CD4-positive, alpha-beta T cell (primary cell): ENCODE measurements around the gene WDR54. TPM values are rescaled to one million over a fixed set of nuclear protein-coding genes. Genes with fewer than 3 reads are reported as not detected.
A peak's percentile ranks its signal among the peaks of the same experiment; 100 is the strongest.
"Not testable (repeated sequence)": the region's sequence is repeated elsewhere in the genome, so short reads cannot be mapped to it uniquely, and the experiment has no call there.

Source experiments
- ATAC-seq: fragments of 200-7000 bp; cut with Tn5 transposase; one replicate; pipeline ENCODE4 v1.10.0; 2022; ENCODE audit warnings: mild to moderate bottlenecking; ENCODE audit not compliant: poor library complexity
- CTCF ChIA-PET: fragments of 350-600 bp; sonication (Branson Sonifier 250); formaldehyde crosslinking; loops from one replicate; lab custom pipeline; 2021; ENCODE audit warnings: antibody characterized with exemption, inconsistent platforms; lab: Charles Lee
- POLR2A ChIA-PET: fragments of 350-600 bp; sonication (Branson Sonifier 250); formaldehyde crosslinking; loops from one replicate; lab custom pipeline; 2021; ENCODE audit warnings: antibody characterized with exemption, inconsistent platforms; lab: Charles Lee
- DNase-seq, 14 experiments: peaks; one replicate each; pipeline ENCODE4 v3.0.0-alpha.2; 2013 to 2020; ENCODE audit warnings: mixed read lengths in 2 of 14
- H3K27ac ChIP-seq, 2 donors: one replicate each; pipeline versions ENCODE4 v1.5.1 to v1.7.0; 2013; ENCODE audit warnings: low read length in 2 of 2, low read depth in 1 of 2, mild to moderate bottlenecking in 1 of 2
- H3K27me3 ChIP-seq, 2 experiments: 1 replicate in 1 of 2; 2 replicates in 1 of 2; pipeline versions ENCODE4 v1.6.1 to v1.7.0; 2013; ENCODE audit warnings: low read length in 2 of 2, control low read depth in 1 of 2, mild to moderate bottlenecking in 1 of 2, moderate library complexity in 1 of 2; ENCODE audit not compliant: insufficient read depth in 2 of 2, control insufficient read depth in 1 of 2
- H3K36me3 ChIP-seq: one replicate; pipeline ENCODE4 v1.6.1; 2013; ENCODE audit warnings: low read length, control low read depth; ENCODE audit not compliant: insufficient read depth
- H3K4me1 ChIP-seq: one replicate; pipeline ENCODE4 v1.6.1; 2013; ENCODE audit warnings: low read length, control low read depth; ENCODE audit not compliant: insufficient read depth
- H3K4me3 ChIP-seq: one replicate; pipeline ENCODE4 v1.5.1; 2013; ENCODE audit warnings: mild to moderate bottlenecking, low read length, moderate library complexity
- H3K9me3 ChIP-seq, 2 experiments: 1 replicate in 1 of 2; 2 replicates in 1 of 2; pipeline versions ENCODE4 v1.6.1 to v1.7.0; 2013; ENCODE audit warnings: low read length in 2 of 2, mild to moderate bottlenecking in 2 of 2, control low read depth in 1 of 2, moderate library complexity in 1 of 2; ENCODE audit not compliant: control insufficient read depth in 1 of 2, insufficient read depth in 1 of 2
- H3K27ac Mint-ChIP-seq: one replicate; pipeline ENCODE4 v1.8.0; 2020; ENCODE audit warnings: mixed read lengths
- H3K27me3 Mint-ChIP-seq: one replicate; pipeline ENCODE4 v1.8.0; 2021; ENCODE audit warnings: mixed read lengths
- H3K36me3 Mint-ChIP-seq: one replicate; pipeline ENCODE4 v1.8.0; 2021; ENCODE audit warnings: low read depth, mixed read lengths
- H3K4me1 Mint-ChIP-seq: one replicate; pipeline ENCODE4 v1.8.0; 2021; ENCODE audit warnings: low read depth, mixed read lengths
- H3K4me3 Mint-ChIP-seq: one replicate; pipeline ENCODE4 v1.8.0; 2020; ENCODE audit warnings: mild to moderate bottlenecking, mixed read lengths
- H3K9me3 Mint-ChIP-seq: one replicate; pipeline ENCODE4 v1.8.0; 2020; ENCODE audit warnings: mixed read lengths
- intact Hi-C, 2 experiments: fragments of 100-400 bp; cut with DNase I in 1 of 2; cut with micrococcal nuclease in 1 of 2; formaldehyde crosslinking; loops; one replicate each; pipeline versions ENCODE4 v1.15.1 to v1.9.0; 2023 to 2025; cut with DNase I, micrococcal nuclease
- total RNA-seq, 174 experiments: library from RNA in 2 of 174; stranded (reverse) in 2 of 174; gene quantifications; one replicate each; pipeline ENCODE4 v1.2.3 and lab custom pipeline; 2021 to 2026
- TF ChIP-seq, protein P1 (sequence below): fragments of 200-600 bp; IDR thresholded peaks from one replicate; pipeline ENCODE4 v1.8.0; 2022; ENCODE audit warnings: antibody characterized with exemption, mild to moderate bottlenecking

Gene WDR54
- total RNA-seq, 2 experiments from 2014 or later, result 21.7 to 25.1 TPM

DNA sequence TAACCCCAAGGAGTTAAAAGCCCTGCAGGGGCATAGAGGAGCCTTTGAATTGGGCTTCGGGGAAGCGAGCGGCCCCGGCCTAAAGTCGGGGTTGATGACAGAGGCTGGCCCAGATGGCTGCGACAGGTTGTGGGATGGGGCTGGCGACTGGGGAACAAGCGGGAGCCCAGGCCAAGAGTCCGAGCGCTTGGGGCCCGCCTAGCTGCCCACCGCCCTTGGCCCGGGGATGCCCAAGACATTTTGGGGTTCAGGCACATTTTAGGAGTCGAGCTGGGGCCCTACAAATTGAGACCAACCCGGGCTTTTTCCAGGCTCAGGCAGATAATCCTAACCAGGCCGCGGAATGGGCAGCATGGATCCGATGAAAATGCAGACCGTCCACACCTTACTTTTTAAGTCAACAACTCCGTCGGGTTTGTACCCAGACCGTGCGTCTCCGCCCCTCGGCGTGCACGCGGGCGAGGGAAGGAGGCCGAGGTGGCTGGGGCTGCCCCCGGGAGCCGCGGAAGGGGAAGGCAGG is 19.7 kb downstream of the WDR54 start:
- no peaks in the 10 kb centered on the region for H3K9me3 Mint-ChIP-seq
- Histone ChIP-seq H3K27ac (no peak overlapping the region), H3K36me3 (no peaks in the 10 kb centered on the region), H3K9me3 (peaks cover 0 to 27% of the 10 kb centered on the region in 2 experiments), H3K4me1 (peaks cover 27% of the 10 kb centered on the region), H3K4me3 (peak overlapping the region; percentile 45), H3K27me3 (peaks cover 37 to 40% of the 10 kb centered on the region in 2 experiments)
- intact Hi-C loops, result loop anchor here in 1 of 2 experiments (1.0 kb wide), 1 partner anchor 25 kb away; no protein-coding TSS in a partner anchor
- ChIA-PET POLR2A (interaction anchor here (1.3 to 1.5 kb wide), 3 partner anchors 10 to 19 kb away, joined by 3 to 6 read pairs (median 3); partner anchors contain the start of gene WBP1), CTCF (no interaction called here)
- no peak overlapping the region for H3K27ac Mint-ChIP-seq
- peaks cover 56% of the 10 kb centered on the region for H3K27me3 Mint-ChIP-seq
- DNase-seq (no peak), ATAC-seq (peak; percentile 32)
- H3K4me1 Mint-ChIP-seq, result peaks cover 8% of the 10 kb centered on the region
- TF ChIP-seq, protein P1, sequence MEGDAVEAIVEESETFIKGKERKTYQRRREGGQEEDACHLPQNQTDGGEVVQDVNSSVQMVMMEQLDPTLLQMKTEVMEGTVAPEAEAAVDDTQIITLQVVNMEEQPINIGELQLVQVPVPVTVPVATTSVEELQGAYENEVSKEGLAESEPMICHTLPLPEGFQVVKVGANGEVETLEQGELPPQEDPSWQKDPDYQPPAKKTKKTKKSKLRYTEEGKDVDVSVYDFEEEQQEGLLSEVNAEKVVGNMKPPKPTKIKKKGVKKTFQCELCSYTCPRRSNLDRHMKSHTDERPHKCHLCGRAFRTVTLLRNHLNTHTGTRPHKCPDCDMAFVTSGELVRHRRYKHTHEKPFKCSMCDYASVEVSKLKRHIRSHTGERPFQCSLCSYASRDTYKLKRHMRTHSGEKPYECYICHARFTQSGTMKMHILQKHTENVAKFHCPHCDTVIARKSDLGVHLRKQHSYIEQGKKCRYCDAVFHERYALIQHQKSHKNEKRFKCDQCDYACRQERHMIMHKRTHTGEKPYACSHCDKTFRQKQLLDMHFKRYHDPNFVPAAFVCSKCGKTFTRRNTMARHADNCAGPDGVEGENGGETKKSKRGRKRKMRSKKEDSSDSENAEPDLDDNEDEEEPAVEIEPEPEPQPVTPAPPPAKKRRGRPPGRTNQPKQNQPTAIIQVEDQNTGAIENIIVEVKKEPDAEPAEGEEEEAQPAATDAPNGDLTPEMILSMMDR, result no peak
- H3K4me3 Mint-ChIP-seq, result peak overlapping the region; percentile 58
- no peaks in the 10 kb centered on the region for H3K36me3 Mint-ChIP-seq

DNA sequence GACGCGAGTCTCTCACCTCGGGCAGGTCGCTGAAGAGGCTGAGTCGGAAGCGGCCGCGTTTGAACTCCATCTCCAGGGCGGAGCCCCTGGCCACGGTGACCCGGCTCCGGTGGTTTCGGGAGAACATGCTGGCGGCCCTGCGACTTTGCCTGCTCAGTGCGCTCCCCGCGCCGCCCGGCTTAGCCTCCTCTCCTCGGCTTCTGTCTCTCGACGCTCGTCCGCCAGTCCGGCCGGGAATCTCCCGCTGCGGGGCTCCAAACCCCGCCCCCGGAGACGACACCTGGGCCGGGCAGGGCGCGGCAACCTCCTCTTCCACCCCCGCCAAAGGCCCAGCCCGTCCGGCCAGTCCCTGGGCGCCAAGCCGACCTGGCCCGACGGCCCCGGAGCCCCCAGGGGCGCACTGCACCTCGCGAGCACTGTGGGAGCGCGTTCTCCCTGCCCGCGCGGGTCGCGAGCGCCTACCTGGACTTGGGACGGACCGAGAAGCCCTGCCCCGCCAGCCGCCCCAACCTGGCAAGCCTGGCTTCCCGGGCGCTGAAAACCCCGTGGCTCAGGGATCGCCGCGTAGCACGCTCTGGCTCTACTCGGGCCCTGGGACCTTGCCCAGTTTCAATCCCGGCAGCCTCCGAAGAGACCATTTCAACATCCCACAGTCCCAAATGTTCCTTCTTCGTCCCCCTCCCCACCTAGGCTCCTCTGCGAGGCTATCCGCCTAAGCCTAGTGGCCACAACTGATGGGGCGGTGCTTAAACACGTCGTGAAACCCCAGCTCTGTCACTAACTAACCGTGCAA is 20.4 kb downstream of the WDR54 start, which contains the start of gene RTKN:
TSS of gene RTKN (minus strand) at position 248 of the 793 bp plus-strand sequence. CDS start at position 127, 121 bp downstream.
- peaks cover 56% of the 10 kb centered on the region for H3K27me3 Mint-ChIP-seq
- ChIA-PET CTCF (no interaction called here), POLR2A (no interaction called here)
- Histone ChIP-seq H3K36me3 (no peaks in the 10 kb centered on the region), H3K9me3 (peaks cover 0 to 27% of the 10 kb centered on the region in 2 experiments), H3K4me1 (peaks cover 27% of the 10 kb centered on the region), H3K27ac (no peak within 1 kb of the TSS), H3K27me3 (peaks cover 37 to 40% of the 10 kb centered on the region in 2 experiments), H3K4me3 (peak within 1 kb of the TSS; percentile 45)
- H3K9me3 Mint-ChIP-seq, result no peaks in the 10 kb centered on the region
- intact Hi-C loops, result loop anchor here in 1 of 2 experiments (1.0 kb wide), 1 partner anchor 26 kb away; no protein-coding TSS in a partner anchor
- H3K4me1 Mint-ChIP-seq, result peaks cover 8% of the 10 kb centered on the region
- peak within 1 kb of the TSS; percentile 76 for H3K4me3 Mint-ChIP-seq
- DNase-seq (peak in 4 of 14 experiments; percentile 25 to 68 (median 46)), ATAC-seq (peak; percentile 36)
- H3K36me3 Mint-ChIP-seq, result no peaks in the 10 kb centered on the region
- TF ChIP-seq, protein P1, result no peak
- no peak within 1 kb of the TSS for H3K27ac Mint-ChIP-seq

DNA sequence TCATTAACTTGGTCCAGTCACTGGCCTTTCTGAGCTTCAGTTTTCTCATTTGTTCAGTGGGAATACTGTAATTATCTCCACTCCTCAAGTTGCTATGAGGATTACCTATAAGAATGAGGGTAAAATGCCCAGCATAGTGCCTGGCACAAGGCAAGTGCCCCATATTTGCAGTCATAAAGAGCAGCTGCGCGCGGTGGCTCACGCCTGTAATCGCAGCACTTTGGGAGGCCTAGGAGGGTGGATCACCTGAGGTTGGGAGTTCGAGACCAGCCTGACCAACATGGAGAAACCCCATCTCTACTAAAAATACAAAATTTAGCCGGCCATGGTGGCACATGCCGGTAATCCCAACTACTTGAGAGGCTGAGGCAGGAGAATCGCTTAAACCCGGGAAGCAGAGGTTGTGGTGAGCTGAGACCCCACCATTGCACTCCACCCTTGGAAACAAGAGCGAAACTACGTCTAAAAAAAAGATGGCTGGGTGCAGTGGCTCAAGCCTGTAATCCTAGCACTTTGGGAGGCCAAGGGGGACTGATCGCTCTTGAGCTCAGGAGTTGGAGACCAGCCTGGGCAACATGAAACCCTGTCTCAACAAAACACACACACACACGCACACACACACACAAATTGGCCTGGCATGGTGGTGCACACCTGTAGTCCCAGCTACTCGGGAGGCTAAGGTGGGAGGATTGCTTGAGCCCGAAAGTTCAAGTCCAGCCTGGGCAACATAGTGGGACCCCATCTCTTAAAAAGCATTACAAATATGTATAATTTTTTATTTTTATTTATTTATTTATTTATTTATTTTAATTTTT is 21.2 kb downstream of the WDR54 start:
- ATAC-seq, DNase-seq, POLR2A ChIA-PET, H3K4me1 Mint-ChIP-seq, H3K4me3 ChIP-seq, intact Hi-C loops, H3K27ac Mint-ChIP-seq, H3K36me3 ChIP-seq, H3K27ac ChIP-seq, H3K36me3 Mint-ChIP-seq, H3K9me3 Mint-ChIP-seq, CTCF ChIA-PET: not testable (repeated sequence)
- H3K4me1 ChIP-seq, result peaks cover 27% of the 10 kb centered on the region
- H3K27me3 ChIP-seq, result peaks cover 37 to 40% of the 10 kb centered on the region in 2 experiments
- Mint-ChIP-seq H3K27me3 (peaks cover 56% of the 10 kb centered on the region), H3K4me3 (peak overlapping the region; percentile 76)
- peaks cover 0 to 27% of the 10 kb centered on the region in 2 experiments for H3K9me3 ChIP-seq
